DMS 273 treated with DMSO at 0.1 percent for 48 hours (cell line): Measurements from ENCODE around the gene FCHSD1.

ENCODE experiments used
- DNase-seq: peaks from one replicate; lab custom pipeline; 2025; lab: John Stamatoyannopoulos, UW

Gene FCHSD1

GRCh38 chr5:141641634-141642267 is 9.5 kb downstream of the FCHSD1 start:
- DNase-seq: no peak

- DNase-seq: no peak
Measured at GRCh38 chr5:141640698-141641097, 10.5 kb downstream of the FCHSD1 start.

DNA sequence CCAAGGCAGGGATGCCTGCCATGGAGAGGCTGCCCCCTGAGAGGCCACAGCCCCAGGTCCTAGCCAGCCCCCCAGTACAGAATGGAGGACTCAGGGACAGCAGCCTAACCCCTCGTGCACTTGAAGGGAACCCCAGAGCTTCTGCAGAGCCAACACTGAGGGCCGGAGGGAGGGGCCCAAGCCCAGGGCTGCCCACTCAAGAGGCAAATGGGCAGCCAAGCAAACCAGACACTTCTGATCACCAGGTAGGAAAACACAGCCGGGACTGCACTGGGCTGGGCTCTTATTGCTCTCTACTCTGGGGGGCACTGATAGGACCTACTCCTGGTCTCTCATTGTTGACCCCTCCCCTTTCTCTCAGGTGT is 11.2 kb downstream of the FCHSD1 start:
- no peak for DNase-seq

DNA sequence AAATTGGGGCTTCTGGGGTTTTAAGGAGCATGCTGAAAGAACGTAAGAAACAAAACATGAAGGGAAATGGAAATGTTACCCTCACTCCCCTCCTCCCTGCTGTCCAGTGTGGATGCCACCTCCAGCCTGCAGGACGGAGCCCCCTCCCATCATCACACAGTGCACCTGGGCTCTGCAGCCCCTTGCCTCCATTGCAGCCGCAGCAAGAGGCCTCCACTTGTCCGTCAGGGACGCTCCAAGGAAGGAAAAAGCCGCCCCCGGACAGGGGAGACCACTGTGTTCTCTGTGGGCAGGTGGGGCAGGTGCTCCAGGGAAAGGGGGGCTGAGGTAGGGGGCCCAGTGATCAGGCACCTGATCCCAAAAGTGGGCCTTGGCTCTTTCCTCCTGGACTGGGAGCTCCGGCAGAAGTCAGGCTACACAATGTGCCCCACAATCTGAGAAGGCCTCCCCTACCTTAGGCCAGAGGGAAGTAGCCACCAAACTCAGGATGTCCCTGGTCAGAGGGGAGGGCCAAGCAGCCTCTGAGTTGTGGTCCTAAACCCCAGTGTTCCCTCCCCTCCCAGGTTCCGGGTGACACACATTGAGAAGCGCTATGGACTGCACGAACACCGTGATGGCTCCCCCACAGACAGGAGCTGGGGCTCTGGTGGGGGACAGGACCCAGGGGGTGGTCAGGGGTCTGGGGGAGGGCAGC is 11.7 kb downstream of the FCHSD1 start:
- no peak for DNase-seq

GRCh38 chr5:141638771-141639170 is 12.4 kb downstream of the FCHSD1 start:
- no peak for DNase-seq

GRCh38 chr5:141637767-141638419 is 13.3 kb downstream of the FCHSD1 start:
- DNase-seq: no peak

- no peak for DNase-seq
Measured at GRCh38 chr5:141637123-141637766, 14.0 kb downstream of the FCHSD1 start.

GRCh38 chr5:141636413-141637122 is 14.7 kb downstream of the FCHSD1 start, which contains the start of the genes HDAC3 and RELL2:
HDAC3 (minus strand) TSS chr5:141636849; CDS start chr5:141636790, 59 bp downstream.
RELL2 (plus strand) TSS chr5:141636997; CDS start chr5:141638226, 1,229 bp downstream.
- DNase-seq: peak; percentile 62

- DNase-seq: no peak
Measured at GRCh38 chr5:141636106-141636412, 15.2 kb downstream of the FCHSD1 start.

- DNase-seq: no peak
Measured at GRCh38 chr5:141635646-141636045, 15.6 kb downstream of the FCHSD1 start.

GRCh38 chr5:141634720-141635119 is 16.5 kb downstream of the FCHSD1 start:
- DNase-seq: no peak

DNA sequence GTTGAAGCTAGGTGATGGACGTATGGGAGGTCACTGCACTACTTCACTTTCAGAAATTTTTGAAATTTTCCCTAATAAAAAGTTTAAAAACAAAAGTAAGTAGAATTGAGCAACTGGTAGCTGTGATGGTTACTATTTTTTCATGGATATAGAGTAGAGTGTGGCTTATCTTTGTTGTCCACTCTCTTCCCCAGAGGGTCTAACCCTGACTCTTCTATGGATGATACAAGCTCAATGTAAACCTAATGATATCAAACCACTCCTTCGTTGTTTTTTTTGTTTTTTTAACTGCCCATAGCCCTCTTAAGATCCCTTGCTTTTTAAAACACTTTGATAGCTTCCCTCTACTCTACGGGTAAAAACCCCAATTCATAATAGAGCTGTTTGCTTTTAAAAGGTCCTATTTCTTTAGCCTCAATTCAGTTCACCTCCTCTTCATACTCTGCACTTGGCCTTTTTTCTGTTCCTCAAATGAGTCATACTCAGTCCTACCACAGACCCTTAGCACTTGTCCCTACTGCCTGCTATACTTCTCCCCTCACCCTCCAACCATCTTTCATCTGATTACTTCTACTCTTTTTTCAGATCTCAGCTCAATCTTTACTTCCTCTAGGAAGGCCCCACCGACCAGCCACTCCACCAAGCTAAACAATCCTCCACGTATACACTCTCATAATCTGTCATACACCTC is 17.2 kb downstream of the FCHSD1 start:
- DNase-seq: no peak

DNA sequence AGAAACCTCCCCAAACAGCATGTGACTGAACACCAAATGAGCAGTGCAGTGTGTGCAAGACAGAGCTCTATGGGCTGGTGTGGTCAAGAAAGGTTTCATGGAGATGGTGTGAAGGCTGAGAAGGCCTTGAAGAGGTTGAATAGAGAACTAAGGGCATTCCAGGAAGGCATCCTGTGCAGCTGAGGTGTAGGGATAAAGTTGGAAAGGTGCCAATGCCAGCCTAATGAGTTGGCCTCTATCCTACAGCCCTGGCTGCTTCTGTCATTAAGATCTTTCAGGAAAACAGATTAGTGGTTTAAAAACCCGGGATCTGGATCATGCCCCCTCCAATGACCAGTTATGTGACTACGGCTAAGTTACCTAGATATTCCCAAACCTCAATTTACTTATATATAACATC is 18.6 kb downstream of the FCHSD1 start:
- no peak for DNase-seq

DNA sequence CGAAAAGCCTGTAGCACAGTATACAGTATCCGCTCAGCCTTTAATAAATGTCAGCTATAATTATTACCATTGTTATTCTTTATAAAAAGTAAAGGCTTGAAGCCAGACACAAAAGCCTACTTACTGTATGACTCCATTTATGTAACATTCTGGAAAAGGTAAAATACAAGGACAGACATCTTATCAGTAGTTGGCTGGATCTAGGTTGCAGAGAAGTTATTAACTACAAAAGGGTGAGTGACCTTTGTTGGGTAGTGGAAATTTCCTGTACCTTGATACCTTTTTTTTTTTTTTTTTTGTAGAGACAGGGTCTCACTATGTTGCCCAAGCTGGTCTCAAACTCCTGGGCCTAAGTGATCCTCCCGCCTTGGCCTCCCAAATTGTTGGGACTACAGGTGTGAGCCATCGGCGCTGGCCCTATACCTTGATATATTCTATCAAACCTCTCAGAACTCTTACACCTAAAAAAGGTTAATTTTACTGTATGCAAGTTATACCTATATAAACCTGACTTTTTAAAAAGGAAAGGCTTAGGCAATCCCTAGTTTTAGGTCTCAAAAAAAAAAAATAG is 20.6 kb downstream of the FCHSD1 start:
- no peak for DNase-seq

DNA sequence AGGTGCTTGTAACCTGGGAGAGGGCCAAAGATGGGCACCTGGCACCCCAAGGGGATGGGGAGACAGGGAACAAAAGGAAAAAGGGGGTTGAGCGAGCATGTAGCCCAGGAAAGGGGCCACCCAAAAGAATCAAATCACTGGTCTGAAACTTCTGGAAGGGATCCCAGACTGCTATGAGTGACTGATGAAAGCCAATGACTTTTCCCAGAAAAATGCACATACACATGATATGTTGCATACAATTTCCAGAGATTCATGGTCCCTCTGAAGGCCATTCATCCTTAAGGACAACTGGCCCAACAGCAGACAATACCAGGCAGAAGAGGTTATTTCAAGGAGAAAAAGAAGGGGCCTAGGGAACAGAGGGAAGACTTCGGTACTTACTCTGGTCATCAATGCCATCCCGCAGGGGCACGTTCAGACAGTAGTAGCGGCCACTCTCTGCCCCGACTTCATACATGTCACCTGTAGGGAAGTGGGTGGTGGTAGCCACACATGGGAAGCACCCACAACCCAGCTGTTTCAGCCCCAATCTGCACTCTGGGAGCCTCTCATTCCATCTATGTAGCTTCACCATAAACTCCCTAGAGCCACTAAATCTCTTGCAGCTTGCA is 22.9 kb downstream of the FCHSD1 start:
- no peak for DNase-seq

DNA sequence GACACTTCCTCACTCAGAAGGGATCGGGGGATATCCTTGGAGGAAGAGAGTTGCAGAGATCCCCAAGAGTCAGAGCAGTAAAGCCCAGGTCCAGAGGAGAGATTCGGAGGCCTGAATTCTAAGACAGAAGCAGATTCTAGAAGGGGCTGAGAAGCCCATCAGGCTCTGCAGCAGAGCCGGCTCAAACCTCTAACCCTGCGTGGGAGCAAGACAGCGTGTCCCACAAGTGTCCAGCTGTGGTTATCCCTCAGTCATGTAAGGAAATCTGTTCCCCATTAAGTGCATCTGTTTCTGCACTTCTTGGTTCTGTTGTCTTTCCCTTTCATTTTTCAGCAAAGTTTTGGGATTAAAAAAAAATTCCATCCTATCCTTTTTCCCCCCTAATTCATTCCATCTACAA is 27.6 kb downstream of the FCHSD1 start:
- no peak for DNase-seq

DNA sequence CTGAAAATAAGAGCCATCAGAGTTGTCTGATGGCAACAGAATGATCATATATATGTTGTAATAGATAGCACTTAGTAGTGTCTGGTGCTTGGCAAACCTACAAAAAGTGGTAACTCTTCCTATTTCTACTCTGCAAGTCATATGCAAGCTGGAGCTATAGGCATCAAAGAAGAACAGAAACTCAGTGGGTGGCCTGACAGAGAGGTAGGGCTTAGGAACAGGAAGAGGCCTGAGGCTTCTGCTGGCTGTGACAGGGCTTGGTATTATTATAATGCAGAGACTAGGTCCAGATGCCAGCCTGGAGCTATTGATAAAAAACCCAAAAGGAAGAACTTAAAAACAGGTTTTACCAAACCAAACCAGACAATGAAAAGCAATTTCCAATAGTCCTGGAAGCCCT is 28.0 kb downstream of the FCHSD1 start:
- no peak for DNase-seq

- peak; percentile 89 for DNase-seq
Measured at GRCh38 chr5:141618804-141619554, 32.2 kb downstream of the FCHSD1 start, which contains the start of gene DIAPH1. DIAPH1 (minus strand) TSS chr5:141619000; CDS start chr5:141618914, 86 bp downstream.

- peak; percentile 7 for DNase-seq
Measured at GRCh38 chr5:141618030-141618803, 33.0 kb downstream of the FCHSD1 start.
